Stomach smooth muscle (tissue), 2 donors: ENCODE results near the gene CASKIN2.

Experiments
- H3K27ac ChIP-seq: one replicate; pipeline ENCODE4 v1.7.0; 2013; ENCODE audit warnings: mild to moderate bottlenecking, low read length, inconsistent platforms
- H3K27me3 ChIP-seq, 2 donors: one replicate each; pipeline ENCODE4 v1.7.0; 2013; ENCODE audit warnings: low read length in 2 of 2; ENCODE audit not compliant: insufficient read depth in 2 of 2, control insufficient read depth in 1 of 2
- H3K36me3 ChIP-seq, 2 donors: one replicate each; pipeline ENCODE4 v1.7.0; 2013; ENCODE audit warnings: low read length in 2 of 2; ENCODE audit not compliant: control insufficient read depth in 2 of 2, insufficient read depth in 2 of 2
- H3K4me1 ChIP-seq: one replicate; pipeline ENCODE4 v1.7.0; 2013; ENCODE audit warnings: low read length; ENCODE audit not compliant: control insufficient read depth, insufficient read depth
- H3K4me3 ChIP-seq, 2 donors: one replicate each; pipeline ENCODE4 v1.7.0; 2013; ENCODE audit warnings: low read length in 2 of 2
- H3K9ac ChIP-seq, 2 donors: one replicate each; pipeline ENCODE4 v1.7.0; 2013; ENCODE audit warnings: low read length in 2 of 2, mild to moderate bottlenecking in 1 of 2
- H3K9me3 ChIP-seq, 2 donors: one replicate each; pipeline ENCODE4 v1.7.0; 2013; ENCODE audit warnings: low read length in 2 of 2; ENCODE audit not compliant: control insufficient read depth in 2 of 2
- donor health status: healthy.
- donor health status: Pancreatic carcinoma.

The CASKIN2 gene, protein sequence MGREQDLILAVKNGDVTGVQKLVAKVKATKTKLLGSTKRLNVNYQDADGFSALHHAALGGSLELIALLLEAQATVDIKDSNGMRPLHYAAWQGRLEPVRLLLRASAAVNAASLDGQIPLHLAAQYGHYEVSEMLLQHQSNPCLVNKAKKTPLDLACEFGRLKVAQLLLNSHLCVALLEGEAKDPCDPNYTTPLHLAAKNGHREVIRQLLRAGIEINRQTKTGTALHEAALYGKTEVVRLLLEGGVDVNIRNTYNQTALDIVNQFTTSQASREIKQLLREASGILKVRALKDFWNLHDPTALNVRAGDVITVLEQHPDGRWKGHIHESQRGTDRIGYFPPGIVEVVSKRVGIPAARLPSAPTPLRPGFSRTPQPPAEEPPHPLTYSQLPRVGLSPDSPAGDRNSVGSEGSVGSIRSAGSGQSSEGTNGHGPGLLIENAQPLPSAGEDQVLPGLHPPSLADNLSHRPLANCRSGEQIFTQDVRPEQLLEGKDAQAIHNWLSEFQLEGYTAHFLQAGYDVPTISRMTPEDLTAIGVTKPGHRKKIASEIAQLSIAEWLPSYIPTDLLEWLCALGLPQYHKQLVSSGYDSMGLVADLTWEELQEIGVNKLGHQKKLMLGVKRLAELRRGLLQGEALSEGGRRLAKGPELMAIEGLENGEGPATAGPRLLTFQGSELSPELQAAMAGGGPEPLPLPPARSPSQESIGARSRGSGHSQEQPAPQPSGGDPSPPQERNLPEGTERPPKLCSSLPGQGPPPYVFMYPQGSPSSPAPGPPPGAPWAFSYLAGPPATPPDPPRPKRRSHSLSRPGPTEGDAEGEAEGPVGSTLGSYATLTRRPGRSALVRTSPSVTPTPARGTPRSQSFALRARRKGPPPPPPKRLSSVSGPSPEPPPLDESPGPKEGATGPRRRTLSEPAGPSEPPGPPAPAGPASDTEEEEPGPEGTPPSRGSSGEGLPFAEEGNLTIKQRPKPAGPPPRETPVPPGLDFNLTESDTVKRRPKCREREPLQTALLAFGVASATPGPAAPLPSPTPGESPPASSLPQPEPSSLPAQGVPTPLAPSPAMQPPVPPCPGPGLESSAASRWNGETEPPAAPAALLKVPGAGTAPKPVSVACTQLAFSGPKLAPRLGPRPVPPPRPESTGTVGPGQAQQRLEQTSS (N-terminal part only)

GRCh38 chr17:75515496-75516254 is at the start of gene CASKIN2:
Gene CASKIN2 (minus strand): TSS chr17:75515537. CDS start chr17:75513804, 1,733 bp downstream.
- peak within 1 kb of the TSS; percentile 86 to 95 for H3K4me3 ChIP-seq
- peaks cover 59% of the 10 kb centered on the region for H3K4me1 ChIP-seq

GRCh38 chr17:75565066-75565465 is 49.7 kb upstream of the CASKIN2 start:
- Histone ChIP-seq H3K4me3 (no peak overlapping the region), H3K4me1 (no peaks in the 10 kb centered on the region), H3K36me3 (no peaks in the 10 kb centered on the region), H3K27me3 (no peaks in the 10 kb centered on the region), H3K9ac (no peak overlapping the region), H3K9me3 (no peaks in the 10 kb centered on the region), H3K27ac (no peak overlapping the region)

More at GRCh38 chr17:75515496-75516254, at the start of gene CASKIN2:
- Histone ChIP-seq H3K27me3 (no peaks in the 10 kb centered on the region), H3K27ac (peak within 1 kb of the TSS; percentile 74), H3K9ac (peak within 1 kb of the TSS; percentile 79 to 82), H3K9me3 (no peaks in the 10 kb centered on the region), H3K36me3 (peaks cover 3 to 7% of the 10 kb centered on the region in 2 donors)

DNA sequence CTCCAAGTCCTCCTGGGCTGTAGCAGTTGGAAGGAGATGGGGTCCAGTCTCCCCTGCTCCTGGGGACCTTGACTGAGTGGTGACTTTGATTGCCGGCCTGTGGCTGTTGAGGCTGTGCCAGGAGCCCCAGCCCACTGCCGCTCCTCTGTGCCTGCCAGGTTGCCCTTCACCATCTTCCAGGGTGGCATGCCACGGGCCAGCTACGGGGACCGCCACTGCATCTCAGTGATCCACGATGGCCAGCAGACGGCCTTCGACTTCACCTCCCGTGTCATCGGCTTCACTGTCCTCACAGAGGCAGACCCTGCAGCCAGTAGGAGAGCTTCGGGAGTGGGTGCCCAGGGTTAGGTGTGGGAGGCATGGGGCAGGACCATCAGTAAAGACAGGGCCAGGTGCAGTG is 48.9 kb upstream of the CASKIN2 start:
- H3K4me3 ChIP-seq, result no peak overlapping the region
- H3K27ac ChIP-seq, result no peak overlapping the region
- no peaks in the 10 kb centered on the region for H3K36me3 ChIP-seq
- no peak overlapping the region for H3K9ac ChIP-seq
- no peaks in the 10 kb centered on the region for H3K9me3 ChIP-seq
- no peaks in the 10 kb centered on the region for H3K4me1 ChIP-seq
- H3K27me3 ChIP-seq, result no peaks in the 10 kb centered on the region

GRCh38 chr17:75563063-75563758 is 47.9 kb upstream of the CASKIN2 start:
- no peak overlapping the region for H3K4me3 ChIP-seq
- no peaks in the 10 kb centered on the region for H3K27me3 ChIP-seq
- H3K4me1 ChIP-seq, result no peaks in the 10 kb centered on the region
- no peaks in the 10 kb centered on the region for H3K9me3 ChIP-seq
- no peaks in the 10 kb centered on the region for H3K36me3 ChIP-seq
- H3K9ac ChIP-seq, result no peak overlapping the region
- H3K27ac ChIP-seq, result no peak overlapping the region

DNA sequence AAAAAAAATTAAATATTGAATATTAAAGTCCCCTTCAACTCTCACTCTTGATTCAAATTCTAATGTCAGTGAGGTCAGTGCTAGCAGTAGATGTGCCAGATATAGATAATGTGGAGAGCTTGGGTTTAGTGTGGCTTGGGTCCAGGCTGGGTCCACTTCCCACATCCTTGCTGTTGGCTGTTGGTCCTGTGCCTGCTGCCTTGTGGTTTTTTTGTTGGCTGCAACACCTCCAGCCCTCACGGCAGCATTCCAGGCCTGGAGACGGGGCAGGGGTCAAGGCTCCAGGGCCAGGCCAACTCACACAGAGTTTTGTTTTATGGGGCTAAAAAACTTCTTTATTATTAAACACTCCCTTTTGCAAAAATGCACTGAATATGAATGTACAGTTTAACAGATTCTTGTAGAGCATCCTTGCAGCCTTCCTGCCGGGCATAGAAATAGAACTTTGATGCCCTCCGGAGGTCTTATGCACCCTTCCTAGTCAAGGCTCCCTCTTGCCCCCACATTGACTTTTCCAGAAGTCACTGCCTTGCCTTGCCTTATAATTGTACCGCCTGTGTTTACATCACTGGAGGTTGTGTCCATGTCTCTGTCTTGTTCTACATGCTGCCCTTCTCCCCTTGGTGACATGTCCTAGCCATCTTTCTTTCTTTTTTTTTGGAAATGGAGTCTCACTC is 46.7 kb upstream of the CASKIN2 start:
- Histone ChIP-seq H3K27ac (no peak overlapping the region), H3K4me3 (no peak overlapping the region), H3K9ac (no peak overlapping the region), H3K27me3 (no peaks in the 10 kb centered on the region), H3K36me3 (no peaks in the 10 kb centered on the region), H3K9me3 (no peaks in the 10 kb centered on the region), H3K4me1 (peaks cover 4% of the 10 kb centered on the region)

- peaks cover 4% of the 10 kb centered on the region for H3K4me1 ChIP-seq
- H3K4me3 ChIP-seq, result no peak overlapping the region
- H3K27ac ChIP-seq, result no peak overlapping the region
- no peaks in the 10 kb centered on the region for H3K27me3 ChIP-seq
- H3K9ac ChIP-seq, result no peak overlapping the region
- H3K36me3 ChIP-seq, result no peaks in the 10 kb centered on the region
- no peaks in the 10 kb centered on the region for H3K9me3 ChIP-seq
Observed at GRCh38 chr17:75559958-75560533, 44.7 kb upstream of the CASKIN2 start.

DNA sequence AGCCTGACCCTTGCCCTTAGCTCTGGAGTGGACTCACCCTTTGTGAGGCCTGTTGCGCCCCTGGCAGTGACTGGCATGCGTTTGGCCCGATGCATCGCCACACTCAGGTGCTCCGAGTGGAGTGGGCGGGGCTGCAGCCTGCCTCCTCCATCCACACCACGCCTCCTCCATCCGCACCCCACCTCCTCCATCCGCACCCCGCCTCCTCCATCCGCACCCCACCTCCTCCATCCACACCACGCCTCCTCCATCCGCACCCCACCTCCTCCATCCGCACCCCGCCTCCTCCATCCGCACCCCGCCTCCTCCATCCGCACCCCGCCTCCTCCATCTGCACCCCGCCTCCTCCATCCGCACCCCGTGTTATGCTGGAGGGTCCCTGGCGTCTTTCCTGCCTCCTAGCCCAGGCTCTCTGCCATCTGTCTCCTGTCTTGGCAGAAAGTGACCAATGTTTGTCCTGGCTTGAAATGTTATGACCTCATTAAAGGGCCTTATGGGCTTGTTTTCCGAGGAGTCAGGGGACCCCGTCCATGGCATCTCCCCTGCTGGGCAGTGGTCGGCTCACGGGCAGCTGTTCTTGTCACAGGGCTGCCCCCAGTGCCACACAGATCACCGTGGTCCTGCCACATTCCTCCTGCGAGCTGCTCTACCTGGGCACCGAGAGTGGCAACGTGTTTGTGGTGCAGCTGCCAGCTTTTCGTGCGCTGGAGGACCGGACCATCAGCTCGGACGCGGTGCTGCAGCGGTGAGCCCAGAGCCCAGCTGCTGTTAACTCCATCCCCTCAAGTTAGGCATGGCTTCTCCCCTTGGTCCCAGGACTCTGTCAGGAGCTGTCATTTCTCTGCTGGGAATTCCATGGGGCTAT is 43.6 kb upstream of the CASKIN2 start:
- Histone ChIP-seq H3K4me1 (peaks cover 4% of the 10 kb centered on the region), H3K9ac (no peak overlapping the region), H3K36me3 (no peaks in the 10 kb centered on the region), H3K27me3 (no peaks in the 10 kb centered on the region), H3K27ac (no peak overlapping the region), H3K4me3 (no peak overlapping the region), H3K9me3 (no peaks in the 10 kb centered on the region)

DNA sequence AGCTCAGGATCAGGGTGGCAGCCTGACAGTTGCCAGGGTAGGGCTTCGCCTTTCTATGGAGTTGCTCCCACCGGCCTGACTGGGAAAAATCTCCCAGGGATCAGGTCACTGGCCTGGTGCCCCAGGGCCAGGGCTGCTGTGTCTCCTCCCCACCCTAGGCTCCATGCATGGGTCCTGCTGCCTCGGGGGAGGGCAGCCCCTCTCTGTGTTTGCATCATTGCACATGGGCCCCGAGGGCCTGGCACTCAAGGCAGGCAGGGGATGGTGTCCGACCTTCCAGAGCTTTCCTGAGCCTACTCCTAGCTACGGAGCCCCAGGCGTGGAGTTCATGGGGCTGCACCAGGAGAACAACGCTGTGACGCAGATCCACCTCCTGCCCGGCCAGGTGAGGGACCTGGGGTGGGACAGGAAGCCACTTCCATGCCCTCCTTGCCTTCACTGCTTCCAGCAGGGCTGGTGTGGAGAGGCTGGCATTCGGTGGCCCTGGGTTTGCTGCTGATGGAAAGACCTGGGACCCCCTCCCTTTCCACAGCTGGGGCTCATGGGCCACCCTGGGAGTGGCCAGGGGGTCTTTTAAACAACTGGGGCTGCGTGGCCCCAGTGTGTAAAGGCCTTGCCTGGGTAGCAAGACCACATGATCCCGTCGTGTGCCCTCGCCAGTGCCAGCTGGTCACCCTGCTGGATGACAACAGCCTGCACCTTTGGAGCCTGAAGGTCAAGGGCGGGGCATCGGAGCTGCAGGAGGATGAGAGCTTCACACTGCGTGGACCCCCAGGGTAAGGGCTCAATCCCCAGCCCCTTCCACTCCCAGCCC is 42.7 kb upstream of the CASKIN2 start:
- no peaks in the 10 kb centered on the region for H3K36me3 ChIP-seq
- no peak overlapping the region for H3K4me3 ChIP-seq
- peaks cover 4% of the 10 kb centered on the region for H3K4me1 ChIP-seq
- no peak overlapping the region for H3K9ac ChIP-seq
- H3K9me3 ChIP-seq, result no peaks in the 10 kb centered on the region
- H3K27me3 ChIP-seq, result no peaks in the 10 kb centered on the region
- no peak overlapping the region for H3K27ac ChIP-seq
